ENCODE results near the gene TNFAIP2.

The TNFAIP2 gene

DNA sequence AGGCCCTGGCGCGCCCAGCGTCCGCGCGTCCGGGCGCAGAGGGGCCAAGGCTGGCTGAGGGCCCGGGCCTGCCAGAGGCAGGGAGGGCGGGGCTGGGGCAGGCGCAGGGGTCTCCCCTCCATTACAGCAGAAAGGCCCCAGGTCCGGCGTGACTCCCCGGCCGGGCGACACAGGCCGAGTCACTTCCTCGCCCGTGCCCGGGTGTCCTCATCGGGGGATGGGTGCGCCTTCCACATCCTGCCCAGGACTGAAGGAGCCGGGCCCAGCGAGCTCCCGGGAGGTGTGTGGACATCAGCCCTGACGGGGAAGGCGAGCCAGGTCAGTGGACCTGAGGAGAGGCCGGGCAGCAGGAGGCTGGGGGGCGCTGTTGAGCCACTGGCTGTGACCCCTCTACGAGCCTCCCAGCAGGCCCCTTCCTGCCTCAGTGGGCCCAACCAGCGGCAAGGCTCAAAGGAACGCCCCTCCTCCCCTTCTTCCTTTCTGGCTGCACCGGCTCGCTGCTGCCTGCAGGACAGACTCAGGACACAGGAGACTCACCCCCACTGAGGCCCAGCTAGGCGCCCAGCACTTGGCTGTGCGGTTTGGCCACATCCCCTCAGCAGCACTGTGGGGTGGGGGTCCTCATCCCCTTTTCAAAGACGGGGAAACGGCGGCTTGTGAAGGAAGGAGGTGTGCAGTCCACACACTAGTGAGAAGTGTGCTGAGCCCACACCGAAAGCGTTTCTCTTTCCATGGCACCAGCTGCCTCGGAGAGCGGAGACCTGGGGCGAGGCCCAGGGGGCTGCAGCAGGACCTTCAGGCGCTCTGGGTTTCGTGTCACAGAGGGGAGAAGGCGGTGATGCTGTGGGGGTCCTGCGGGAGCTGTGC is 606 bp downstream of the TNFAIP2 start:
- DNase-seq, result peak; percentile 7 to 39

DNA sequence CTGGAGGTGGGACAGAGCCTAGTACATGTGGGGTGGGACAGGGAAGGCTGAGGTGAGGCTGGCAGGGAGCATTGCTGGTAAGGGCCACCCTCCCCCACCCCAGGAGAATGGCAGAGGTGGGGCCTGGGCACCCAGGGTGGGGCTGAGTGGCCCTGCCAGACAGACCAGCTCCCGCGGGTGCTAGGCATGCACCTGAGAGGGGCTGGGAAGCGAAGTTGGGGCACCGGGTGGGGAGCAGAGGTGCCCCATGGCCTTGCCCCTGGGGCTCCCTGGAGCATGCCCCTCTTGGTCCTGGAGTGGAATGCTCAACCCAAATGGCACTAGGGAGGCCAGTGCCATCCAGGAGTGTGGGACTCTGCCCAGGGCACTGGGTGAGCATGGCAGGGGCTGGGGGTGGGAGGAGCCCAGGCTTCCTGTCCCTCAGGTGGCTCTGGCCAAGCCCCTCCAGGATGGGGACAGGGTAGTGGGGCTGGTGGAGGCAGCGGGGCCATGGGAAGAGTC is 1.3 kb downstream of the TNFAIP2 start:
- DNase-seq, result no peak

DNA sequence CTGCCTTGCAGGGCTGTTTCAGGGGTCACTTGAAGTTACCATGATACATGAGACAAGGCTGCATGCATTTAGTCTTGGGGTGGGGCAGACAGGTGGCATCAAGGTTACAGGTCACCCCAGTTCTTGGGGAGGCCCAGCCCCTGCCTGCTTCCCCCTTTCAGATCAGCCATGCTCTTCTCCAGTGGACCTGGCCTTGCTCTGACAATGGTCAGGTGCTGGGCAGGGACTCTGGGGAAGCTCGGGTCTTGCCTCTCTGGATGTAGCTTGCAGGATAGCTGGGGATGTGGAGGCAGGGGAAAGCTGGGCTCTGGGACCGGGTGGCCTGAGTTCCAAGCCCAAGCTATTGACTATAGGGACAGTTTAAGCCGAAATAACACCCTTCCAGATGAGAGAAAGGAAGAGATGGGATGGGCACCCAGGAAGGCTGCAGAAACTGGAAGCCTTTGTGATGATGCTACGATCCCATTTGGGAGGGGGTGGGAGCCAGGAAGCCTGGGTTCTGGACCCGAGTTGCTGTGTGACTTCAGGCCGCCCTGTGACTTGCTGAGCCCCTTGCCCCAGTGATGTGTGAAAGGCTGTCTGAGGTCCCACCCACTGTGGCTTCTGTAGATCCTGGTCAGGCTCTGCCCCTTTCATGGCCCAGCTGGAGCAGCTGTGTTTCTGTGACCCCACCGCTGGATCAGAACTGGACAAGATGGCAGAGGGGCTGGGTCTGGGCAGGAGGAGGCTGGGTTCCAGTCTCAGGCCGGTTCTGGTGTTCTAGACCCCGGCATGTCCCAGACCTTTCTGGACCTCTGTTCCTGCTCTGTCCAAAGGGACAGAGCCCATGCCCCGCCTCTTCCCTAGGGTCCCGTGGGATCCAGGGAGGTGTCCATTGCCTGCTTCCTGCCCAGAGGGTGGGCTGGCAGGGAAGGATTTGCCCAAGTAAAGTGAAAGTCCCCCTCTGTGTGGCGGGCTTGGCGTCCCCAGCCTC is 2.1 kb downstream of the TNFAIP2 start:
- no peak for DNase-seq

DNA sequence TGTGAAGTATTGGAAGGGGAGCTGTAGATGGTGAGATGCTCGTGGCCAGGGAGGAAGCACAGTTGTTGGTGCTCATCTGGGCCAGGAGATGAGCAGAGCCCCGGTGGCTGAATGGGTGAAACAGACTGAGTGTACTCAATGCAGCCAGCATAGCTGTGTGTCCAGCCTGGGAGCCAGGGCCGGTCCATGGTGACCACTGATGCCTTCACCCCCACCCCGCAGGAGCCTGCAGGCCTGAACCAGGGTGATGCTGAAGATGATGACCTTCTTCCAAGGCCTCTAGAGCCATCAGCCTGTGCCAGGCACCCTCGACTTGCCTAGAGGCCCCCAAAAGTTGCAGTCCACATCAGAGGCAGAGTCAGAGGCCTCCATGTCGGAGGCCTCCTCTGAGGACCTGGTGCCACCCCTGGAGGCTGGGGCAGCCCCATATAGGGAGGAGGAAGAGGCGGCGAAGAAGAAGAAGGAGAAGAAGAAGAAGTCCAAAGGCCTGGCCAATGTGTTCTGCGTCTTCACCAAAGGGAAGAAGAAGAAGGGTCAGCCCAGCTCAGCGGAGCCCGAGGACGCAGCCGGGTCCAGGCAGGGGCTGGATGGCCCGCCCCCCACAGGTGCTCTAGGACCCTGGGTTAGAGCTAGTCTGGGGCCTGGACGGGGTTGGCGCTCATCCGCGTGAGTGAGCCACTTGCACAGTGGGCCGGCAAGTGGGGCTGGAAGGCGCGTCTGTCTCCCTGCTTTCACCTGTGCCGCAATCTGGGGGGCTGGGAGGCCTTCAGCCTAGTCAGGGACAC is 3.0 kb downstream of the TNFAIP2 start:
- DNase-seq, result no peak

DNA sequence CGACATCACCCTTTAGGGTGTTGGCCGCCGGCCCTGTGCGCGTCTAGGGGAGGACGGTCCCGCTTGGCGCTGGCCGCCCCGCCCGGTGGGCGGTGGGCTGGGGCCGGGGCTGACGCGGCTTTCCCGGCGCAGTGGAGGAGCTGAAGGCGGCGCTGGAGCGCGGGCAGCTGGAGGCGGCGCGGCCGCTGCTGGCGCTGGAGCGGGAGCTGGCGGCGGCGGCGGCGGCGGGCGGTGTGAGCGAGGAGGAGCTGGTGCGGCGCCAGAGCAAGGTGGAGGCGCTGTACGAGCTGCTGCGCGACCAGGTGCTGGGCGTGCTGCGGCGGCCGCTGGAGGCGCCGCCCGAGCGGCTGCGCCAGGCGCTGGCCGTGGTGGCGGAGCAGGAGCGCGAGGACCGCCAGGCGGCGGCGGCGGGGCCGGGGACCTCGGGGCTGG is 3.6 kb downstream of the TNFAIP2 start:
- no peak for DNase-seq

DNA sequence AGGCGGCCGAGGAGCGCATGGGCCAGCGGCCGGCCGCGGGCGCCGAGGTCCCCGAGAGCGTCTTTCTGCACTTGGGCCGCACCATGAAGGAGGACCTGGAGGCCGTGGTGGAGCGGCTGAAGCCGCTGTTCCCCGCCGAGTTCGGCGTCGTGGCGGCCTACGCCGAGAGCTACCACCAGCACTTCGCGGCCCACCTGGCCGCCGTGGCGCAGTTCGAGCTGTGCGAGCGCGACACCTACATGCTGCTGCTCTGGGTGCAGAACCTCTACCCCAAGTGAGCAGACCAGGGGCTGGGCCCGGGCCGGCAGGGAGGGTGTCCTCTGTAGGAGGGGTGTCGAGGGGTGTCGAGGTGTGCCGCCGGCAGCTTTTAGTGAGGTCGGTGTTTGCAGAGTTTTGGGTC is 4.1 kb downstream of the TNFAIP2 start:
- DNase-seq, result no peak

- DNase-seq, result no peak
Observed at GRCh38 chr14:103127861-103128598, 4.8 kb downstream of the TNFAIP2 start.

DNA sequence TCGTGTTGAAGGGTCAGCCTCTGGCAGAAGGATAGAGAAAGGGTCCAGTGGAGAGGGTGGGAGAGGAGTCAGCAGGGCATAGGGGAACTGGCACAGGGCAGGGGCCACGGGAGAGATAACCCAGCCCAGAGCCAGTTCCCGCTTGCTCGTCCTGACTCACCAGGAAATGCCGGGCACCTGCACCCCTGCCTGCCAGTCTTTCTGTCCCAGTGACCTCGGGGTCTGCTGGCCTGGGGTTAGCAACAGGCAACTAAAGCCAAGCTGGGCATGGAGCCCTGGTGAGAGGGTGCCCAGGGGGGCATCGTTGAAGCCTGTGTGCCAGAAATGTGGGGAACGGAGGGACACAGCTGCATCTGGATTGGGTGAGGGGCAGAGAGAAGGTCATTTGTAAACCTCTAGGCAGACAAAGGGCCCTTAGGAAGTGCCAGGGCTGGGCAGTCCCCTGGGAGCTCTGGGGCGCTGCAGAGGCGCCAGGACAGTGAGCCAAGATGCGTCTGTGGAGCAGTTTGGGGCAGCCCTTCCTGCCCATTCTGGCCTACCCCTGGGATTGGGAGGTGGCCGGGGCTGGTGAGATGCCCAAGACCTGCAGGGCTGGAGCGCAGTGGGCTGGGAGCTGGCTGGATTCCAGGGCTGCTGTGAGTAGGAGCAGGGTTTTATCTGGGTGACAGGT is 5.5 kb downstream of the TNFAIP2 start:
- no peak for DNase-seq

- no peak for DNase-seq
Observed at GRCh38 chr14:103129301-103130016, 6.2 kb downstream of the TNFAIP2 start.

GRCh38 chr14:103130017-103130764 is 6.9 kb downstream of the TNFAIP2 start:
- no peak for DNase-seq

- DNase-seq, result no peak
Observed at GRCh38 chr14:103130965-103131364, 7.7 kb downstream of the TNFAIP2 start.

DNA sequence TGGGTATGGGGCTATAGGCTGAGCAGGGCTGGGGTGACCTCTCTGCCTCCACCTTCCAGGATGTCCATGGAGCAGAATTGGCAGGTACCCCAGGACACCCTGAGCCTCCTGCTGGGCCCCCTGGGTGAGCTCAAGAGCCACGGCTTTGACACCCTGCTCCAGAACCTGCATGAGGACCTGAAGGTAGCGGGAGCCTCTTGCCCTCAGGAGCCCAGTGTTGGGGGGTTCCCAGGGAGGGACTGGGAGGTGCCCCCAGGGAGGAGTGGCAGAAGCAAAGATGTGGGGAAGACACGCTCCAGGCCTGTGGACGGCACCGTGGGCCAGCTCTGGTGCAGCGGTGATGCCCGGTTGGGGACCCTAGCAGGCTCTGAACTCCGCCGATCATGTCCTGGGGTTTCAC is 8.3 kb downstream of the TNFAIP2 start:
- DNase-seq, result no peak

DNA sequence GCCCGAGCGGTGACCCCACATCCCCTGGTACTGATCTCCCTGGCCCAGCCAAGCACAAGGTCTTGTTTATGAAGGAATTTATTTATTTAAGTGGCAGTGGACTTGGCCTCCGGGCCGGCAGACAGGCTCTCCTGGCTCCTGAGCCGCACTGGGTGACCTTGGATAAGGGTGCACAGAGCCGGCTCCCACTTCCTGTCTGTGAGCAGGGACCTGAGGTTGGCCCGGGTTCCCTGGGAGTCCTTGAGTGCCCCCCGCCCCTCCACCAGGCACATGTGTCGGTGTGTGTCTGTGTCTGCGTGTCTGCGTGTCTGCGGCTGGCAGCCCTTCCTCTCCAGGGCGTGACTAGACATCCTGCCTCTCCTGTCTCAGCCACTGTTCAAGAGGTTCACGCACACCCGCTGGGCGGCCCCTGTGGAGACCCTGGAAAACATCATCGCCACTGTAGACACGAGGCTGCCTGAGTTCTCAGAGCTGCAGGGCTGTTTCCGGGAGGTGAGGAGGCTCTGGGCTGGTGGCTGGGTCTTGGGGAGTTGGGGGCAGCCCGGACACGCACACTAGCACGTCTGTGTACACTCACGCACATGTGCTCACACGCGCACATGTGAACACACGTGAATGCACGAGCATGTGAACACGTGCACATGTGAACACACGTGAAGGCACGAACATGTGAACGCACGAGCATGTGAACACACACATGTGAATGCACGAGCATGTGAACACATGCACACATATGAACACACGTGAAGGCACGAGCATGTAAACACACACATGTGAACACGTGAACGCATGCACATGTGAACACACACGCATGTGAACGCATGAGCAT is 9.3 kb downstream of the TNFAIP2 start:
- no peak for DNase-seq

GRCh38 chr14:103133210-103134140 is 10.2 kb downstream of the TNFAIP2 start:
- DNase-seq, result no peak

GRCh38 chr14:103134405-103134804 is 11.1 kb downstream of the TNFAIP2 start:
- DNase-seq, result no peak

GRCh38 chr14:103134919-103135318 is 11.7 kb downstream of the TNFAIP2 start:
- DNase-seq, result no peak

DNA sequence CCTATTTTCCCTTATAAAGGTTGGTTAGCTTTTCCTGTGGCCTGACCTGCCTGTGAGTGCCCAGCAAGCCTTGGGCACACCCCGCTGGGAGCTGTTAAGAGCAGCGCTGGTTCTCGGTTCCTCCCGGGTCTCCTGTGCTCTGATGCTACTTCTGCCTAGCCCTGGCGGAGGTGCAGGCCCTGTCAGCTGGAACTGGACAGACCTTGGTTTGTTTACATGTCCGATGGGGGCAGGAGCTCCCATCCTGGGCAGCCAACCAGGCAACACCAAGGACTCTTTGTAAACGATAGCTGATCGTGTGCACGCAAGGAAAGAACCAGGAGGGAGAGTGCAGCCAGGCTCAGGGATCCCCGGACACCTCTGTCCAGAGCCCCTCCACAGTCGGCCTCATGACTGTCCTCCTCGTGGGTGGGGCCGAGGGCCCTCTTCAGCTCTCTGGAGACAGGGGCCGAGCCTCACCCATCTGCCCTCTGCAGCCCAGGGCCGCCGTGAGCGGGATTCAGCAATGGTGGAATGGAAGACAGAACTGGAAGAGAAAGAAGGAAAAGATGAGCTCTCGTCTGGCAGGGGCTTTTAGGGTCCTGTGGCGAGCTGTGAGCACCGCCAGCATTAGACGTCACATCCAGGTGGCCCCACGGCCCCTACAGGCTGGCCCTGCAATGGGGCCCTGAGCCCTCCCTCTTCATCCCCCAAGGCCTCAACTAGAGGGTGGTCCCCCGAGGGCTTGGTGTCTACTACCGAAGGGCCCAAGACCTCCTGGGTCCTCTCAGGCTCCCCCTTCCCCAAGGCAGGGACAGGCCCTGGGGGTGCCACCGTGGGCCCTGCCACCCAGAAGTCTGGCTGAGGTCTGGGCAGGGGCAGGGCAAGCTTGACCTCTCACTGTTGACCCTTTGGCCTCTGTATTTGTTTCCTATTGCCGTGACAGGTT is 12.3 kb downstream of the TNFAIP2 start:
- DNase-seq, result no peak
